PC-3 (cell line): Measurements from ENCODE around the gene DPP7.

ENCODE experiments used
- EZH2 ChIP-seq: fragments of 300-600 bp; sonication (generic); IDR thresholded peaks from one replicate; pipeline ENCODE4 v1.6.1; 2017; ENCODE audit warnings: antibody characterized with exemption, mild to moderate bottlenecking, low read length; ENCODE audit not compliant: unreplicated experiment
- EZH2phosphoT487 ChIP-seq: fragments of 300-600 bp; sonication (generic); IDR thresholded peaks from 2 replicates; pipeline ENCODE4 v1.6.1; 2018; ENCODE audit warnings: mild to moderate bottlenecking, antibody characterized with exemption, low read length, borderline replicate concordance
- TF ChIP-seq, protein P1 (sequence below): fragments of 300-600 bp; sonication (generic); conservative IDR thresholded peaks from 2 replicates; pipeline ENCODE4 v1.5.1; 2017; ENCODE audit warnings: antibody characterized with exemption, low read depth, mild to moderate bottlenecking, low read length

DNA sequence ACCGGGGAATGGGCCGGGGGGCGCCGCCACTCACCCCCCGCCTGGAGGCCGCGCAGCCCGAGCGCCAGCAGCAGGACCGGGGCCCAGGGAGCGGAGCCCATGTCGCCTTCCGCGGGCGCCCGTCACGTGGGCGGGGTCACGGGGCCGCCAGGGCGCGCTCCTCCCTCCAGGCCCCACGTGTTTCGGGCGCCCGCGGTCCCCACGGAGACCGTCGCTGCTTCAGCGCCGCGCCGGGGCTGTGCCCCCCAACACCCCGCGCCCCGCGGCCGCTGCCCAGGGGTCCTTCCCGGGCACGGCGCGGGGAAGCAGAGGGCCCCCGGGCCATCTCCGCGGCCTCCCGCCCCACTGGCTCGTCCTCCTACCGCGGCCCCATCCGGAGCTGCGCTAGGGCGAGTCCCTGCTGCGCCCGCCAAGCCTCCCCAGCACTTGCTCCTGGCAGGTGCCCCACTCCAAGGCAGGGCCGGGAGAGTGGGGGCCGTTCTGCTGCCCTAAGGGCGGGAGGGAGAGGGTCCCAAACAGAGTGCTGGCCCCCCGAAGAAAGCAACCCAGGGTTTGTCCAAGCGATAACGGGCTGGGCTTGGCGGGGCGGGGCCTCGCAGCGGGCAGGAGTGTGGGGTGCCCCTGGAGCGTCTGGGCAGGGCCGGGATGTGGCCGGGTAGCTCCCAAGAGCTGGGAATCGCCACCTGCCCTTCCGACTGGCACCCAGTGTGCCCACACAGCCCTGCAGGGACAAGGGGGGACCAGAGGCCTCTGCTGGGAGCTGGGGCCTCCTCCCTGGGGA is at the start of gene DPP7:
- TF ChIP-seq, protein P1, sequence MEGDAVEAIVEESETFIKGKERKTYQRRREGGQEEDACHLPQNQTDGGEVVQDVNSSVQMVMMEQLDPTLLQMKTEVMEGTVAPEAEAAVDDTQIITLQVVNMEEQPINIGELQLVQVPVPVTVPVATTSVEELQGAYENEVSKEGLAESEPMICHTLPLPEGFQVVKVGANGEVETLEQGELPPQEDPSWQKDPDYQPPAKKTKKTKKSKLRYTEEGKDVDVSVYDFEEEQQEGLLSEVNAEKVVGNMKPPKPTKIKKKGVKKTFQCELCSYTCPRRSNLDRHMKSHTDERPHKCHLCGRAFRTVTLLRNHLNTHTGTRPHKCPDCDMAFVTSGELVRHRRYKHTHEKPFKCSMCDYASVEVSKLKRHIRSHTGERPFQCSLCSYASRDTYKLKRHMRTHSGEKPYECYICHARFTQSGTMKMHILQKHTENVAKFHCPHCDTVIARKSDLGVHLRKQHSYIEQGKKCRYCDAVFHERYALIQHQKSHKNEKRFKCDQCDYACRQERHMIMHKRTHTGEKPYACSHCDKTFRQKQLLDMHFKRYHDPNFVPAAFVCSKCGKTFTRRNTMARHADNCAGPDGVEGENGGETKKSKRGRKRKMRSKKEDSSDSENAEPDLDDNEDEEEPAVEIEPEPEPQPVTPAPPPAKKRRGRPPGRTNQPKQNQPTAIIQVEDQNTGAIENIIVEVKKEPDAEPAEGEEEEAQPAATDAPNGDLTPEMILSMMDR = no peak
- TF ChIP-seq EZH2phosphoT487 (no peak), EZH2 (no peak)
